PC-9 (cell line): ENCODE results near the gene CDC123.

ENCODE experiments used
- EZH2 ChIP-seq: fragments of 200-600 bp; sonication (generic); IDR thresholded peaks from 2 replicates; pipeline ENCODE4 v1.8.0; 2017; ENCODE audit warnings: antibody characterized with exemption, low read depth
- TF ChIP-seq, protein P1 (sequence below): fragments of 200-600 bp; sonication (generic); conservative IDR thresholded peaks from 2 replicates; pipeline ENCODE4 v1.6.1; 2017; ENCODE audit warnings: mixed run types, antibody characterized with exemption, mild to moderate bottlenecking, moderate library complexity

DNA sequence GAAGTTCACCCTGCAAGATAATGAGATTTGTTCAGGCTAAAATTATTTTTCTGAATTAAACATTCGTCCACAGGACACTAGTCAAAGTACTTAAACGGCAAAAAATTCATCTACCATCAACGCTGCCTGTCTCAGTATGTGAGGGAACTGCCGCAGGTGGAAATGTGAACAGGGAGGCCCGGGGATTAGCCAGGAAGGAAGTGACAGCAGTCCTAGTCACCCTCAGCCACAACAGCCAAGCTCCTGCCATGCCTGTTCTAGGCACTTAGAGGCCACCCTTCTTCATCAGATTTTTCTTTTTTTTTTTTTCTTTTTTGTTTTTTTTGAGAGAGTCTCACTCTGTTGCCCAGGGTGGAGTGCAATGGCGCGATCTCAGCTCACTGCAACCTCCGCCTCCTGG, 9.7 kb upstream of the CDC123 start:
- no peak for TF ChIP-seq EZH2
- TF ChIP-seq, protein P1, sequence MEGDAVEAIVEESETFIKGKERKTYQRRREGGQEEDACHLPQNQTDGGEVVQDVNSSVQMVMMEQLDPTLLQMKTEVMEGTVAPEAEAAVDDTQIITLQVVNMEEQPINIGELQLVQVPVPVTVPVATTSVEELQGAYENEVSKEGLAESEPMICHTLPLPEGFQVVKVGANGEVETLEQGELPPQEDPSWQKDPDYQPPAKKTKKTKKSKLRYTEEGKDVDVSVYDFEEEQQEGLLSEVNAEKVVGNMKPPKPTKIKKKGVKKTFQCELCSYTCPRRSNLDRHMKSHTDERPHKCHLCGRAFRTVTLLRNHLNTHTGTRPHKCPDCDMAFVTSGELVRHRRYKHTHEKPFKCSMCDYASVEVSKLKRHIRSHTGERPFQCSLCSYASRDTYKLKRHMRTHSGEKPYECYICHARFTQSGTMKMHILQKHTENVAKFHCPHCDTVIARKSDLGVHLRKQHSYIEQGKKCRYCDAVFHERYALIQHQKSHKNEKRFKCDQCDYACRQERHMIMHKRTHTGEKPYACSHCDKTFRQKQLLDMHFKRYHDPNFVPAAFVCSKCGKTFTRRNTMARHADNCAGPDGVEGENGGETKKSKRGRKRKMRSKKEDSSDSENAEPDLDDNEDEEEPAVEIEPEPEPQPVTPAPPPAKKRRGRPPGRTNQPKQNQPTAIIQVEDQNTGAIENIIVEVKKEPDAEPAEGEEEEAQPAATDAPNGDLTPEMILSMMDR: no peak
